Left lobe of liver (tissue), 2 donors: ENCODE results near the gene MYO1D. TPM values are rescaled to one million over a fixed set of nuclear protein-coding genes. Genes with fewer than 3 reads are reported as not detected.
"Not testable (repeated sequence)": the region's sequence is repeated elsewhere in the genome, so short reads cannot be mapped to it uniquely, and the experiment has no call there.

ENCODE experiments used
- ATAC-seq: fragments of 200-7000 bp; cut with Tn5 transposase; one replicate; pipeline ENCODE4 v1.9.1; 2020; ENCODE audit warnings: mild to moderate bottlenecking, moderate library complexity
- DNase-seq: peaks from one replicate; pipeline ENCODE4 v3.0.0-alpha.2; 2020; ENCODE audit warnings: low spot score
- total RNA-seq: library from RNA; stranded (reverse); gene quantifications from one replicate; pipeline ENCODE4 v1.2.1, GENCODE V29; 2021
- donor health status: DM: no; HTN: no; CAD: no; lungs with moderate emphysema.
- donor health status: DM: no; HTN: yes; CAD: no.

The MYO1D gene
- total RNA-seq, 1 donor from 2014 or later = 18.4 TPM

DNA sequence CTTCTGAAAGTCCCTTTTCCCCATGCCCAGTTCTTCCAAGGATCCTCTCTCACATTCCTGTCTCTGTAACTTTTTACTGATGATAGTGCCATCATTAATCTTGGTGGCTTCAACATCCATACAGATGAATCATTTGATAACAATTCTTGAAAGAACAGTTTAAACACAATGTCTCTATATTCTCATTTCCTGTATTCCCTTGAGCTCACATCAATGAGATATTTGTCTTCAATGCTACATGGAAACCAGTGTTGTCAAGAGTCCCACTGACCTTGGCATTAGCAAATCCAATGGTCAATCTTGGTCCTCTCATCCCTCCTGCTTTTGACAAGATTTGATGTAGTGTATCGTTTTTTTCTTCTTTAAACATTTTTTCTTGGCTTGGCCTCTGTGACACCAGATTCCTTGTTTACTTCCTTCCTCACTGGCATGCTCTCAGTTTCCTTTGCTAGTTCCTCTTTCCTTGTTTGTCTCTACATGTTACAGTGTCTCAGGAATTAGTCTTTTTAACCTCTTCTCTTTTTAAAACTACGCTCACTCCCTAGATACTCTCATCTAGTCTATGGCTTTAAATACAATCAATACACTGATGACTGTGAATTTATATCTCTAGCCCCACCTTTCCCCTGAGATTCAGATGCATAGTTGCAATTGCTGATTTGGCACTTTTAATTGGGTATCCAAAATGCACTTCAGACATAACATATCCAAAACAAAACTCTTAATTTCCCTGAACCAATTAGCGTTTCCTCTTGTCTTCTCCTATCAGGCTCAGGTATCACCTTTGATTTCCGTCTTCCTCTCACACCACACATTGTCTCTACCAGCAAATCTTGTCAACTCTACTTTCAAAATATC is 134.0 kb downstream of the MYO1D start:
- no peak for ATAC-seq

DNA sequence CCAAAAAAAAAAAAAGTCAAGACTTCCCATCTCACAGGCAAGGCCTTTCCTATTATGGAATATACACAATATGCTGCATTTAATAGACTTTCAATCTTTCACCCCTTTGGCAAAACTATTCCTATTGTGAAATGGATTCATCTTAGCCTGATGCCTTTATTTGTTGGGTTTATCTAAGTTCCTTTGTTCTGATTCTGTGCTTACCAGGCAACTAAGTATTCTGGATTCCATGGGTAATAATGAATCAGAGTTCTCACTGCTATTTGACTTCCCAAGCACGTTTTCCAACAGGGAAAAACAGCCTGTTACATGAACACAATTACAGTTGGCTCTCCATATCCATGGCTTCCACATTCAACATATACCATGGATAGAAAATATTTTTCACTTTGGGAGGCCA is 135.5 kb downstream of the MYO1D start:
- ATAC-seq (no peak), DNase-seq (no peak)

More for the DNA sequence above, 134.0 kb downstream of the MYO1D start:
- DNase-seq = no peak

DNA sequence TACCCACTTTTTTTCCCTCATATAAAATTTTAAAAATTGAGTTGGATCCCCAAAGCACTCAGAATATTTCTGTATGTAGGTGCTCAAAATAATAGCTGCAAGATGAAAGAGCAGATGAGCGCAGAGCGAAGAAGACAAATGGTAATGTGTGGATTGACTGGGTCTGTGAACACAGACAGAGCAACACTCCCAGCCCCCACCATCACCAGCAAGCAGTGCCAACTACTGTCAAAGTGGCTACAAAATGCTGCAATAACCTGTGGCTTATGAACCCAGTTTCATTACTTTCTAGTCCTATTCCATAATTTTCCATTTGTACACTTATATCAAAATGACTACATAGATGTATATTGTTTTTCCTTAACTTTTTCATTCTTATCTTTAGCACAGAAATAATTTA is 137.2 kb downstream of the MYO1D start:
- DNase-seq (no peak), ATAC-seq (peak; percentile 26)

DNA sequence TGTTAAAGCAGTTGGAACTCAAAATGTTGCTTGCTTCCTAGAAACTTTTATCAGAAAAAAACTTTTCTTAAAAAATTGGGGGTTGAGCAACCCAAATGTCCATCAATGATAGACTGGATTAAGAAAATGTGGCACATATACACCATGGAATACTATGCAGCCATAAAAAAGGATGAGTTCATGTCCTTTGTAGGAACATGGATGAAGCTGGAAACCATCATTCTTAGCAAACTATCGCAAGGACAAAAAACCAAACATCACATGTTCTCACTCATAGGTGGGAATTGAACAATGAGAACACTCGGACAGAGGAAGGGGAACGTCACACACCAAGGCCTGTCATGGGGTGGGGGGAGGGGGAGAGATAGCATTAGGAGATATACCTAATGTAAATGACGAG is 137.8 kb downstream of the MYO1D start:
- ATAC-seq, DNase-seq: not testable (repeated sequence)

DNA sequence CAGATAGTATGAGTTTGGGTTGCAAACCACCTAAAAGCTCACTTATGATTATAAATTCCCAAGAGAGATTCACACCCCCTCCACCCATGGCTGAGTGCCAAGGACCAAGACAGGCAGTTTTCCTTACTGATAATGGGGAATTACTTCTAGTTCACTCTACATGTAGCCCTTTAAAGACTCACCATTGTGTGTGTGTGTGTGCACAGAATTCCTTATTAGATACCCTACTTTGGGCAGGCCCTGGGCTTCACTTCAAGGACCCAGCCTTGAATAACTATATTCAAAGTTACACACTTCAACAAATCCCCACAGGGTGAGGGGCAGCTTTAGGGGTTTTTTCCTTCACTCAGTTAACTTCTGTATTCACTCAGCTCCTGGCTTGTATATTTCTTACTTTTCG is 143.5 kb downstream of the MYO1D start:
- ATAC-seq (no peak), DNase-seq (no peak)

DNA sequence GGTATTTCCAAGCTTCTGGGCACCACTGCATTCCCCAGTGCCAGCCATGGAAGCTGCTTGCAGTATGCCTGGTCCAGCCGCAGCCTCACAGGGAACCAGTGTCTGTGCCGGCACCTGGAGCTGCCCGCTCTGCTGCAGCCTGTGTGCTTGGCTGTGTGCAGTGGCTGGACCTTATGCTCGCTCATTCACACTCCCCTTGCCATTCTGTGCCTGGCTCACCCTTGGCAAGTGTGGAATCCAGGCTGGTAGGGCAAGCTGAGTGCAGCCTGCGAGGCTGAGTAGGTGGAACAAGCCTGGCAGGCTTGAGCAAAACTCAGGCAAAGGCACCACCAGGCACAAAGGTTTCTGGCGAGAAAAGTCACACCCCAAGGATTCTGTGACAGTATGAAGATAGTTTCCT is 144.0 kb downstream of the MYO1D start:
- no peak for DNase-seq
- ATAC-seq = no peak

DNA sequence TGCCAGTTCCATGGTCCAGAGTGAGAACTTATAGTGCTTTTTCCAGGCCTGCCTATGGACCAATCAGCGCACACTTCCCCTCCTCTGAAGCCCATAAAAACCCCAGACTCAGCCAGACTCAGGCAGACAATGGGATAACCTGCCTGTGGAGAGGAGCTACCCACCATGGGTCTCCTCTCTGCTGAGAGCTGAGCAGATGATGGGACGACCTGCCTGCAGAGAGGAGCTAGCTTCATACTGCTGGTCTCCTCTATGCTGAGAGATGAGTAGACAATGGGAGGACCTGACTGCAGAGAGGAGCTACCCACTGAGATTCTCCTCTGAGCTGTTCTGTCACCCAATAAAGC is 144.7 kb downstream of the MYO1D start:
- DNase-seq (no peak), ATAC-seq (no peak)

DNA sequence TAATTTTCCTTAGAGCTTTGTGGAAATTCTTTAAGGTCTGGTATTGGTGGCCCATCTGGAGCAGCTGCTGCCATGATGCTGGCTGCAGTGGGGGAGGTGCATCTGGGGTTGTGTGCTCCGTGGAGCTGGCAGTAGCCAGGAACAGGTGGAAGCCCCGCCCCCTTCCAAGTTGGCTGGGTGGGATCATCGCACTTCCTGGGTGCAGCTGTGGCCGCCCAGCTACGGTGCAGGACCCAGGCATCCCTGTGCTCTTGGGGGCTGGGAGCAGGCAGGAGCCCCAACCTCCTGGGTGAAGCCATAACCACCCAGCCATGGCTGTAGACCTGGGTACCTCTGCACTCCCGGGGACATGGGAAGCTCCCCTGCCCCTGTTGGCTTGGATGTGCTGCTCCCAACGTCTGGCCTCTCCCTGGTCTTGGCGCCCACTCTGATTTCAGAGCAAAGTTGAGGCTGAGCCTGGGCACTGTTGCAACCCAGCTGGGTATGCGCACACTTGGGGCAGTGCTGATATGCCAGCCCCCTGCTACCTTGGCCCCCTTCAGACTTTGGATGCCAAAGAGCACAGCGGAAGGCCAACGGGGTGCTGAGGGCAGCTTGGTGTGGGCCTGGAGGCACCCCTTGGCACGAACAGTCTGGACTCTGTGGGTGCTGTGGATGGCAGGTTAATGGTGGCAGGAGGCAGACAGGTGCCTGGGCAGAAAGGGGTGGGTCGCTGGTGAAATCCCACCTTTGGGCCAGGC is 145.2 kb downstream of the MYO1D start:
- ATAC-seq = no peak
- no peak for DNase-seq

DNA sequence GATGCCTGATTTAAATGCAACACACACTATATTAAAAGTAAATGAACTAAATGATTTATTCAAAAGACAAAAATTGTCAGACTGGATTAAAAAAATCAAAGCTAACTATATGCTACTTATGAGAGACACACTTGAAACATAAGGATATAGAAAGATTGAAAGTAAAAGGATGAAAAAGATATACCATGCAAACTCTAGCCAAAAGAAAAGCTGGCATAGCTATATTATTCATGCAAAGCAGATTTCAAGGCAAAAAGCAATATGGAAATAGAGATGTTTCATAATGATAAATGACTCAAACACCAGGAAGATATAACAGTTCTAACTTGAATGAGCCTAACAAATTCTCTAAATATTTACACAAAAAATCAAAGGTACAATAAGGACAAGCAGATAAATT is 149.2 kb downstream of the MYO1D start:
- ATAC-seq (no peak), DNase-seq (no peak)

DNA sequence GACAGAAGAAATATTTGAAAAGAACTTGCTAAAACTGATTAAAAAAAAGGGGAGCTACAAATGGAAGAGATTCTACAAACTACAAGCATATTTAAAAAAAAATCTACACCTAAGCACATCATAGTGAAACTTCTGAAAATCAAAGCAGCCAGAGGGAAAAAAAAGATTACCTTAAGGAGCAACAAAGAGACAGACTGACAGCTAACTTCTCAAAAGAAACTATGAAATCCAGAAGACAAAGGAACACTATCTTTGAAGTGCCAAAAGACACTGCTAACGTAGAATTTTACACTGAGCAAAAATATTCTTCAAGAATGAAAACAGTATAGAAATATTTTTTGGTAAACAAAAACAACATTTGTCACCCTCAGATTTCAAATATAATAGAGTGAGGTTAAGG is 151.2 kb downstream of the MYO1D start:
- DNase-seq (no peak), ATAC-seq (no peak)

DNA sequence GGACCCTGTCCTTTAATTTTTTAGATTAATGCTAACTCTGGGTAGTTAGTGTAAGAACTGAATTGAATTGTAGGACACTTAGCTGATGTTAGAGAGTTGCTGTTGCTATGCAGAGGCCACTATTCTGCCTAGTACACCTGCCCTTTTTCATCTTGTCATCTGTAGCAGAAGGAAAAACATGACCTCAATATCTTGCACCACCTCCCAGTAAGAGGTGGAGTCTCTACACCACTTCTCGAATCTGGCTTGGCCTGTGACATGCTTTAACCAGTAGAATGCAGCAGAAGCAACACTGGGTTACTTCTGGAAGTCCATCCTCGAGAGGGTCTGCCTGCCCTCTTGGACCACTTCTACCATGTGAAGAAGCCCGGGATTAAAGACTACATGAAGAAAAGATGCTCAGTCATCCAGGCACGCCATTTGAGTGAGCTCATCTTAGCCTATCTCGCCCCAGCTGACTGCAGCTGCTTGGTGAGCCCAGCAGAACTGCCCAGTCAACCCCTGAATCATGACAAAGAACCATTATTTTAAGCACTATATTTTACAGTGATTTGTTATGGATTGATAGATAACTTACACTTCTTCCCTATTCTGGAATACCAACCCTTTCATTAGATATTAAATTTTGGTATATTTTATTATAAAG is 153.5 kb downstream of the MYO1D start:
- ATAC-seq = no peak
- DNase-seq = no peak

DNA sequence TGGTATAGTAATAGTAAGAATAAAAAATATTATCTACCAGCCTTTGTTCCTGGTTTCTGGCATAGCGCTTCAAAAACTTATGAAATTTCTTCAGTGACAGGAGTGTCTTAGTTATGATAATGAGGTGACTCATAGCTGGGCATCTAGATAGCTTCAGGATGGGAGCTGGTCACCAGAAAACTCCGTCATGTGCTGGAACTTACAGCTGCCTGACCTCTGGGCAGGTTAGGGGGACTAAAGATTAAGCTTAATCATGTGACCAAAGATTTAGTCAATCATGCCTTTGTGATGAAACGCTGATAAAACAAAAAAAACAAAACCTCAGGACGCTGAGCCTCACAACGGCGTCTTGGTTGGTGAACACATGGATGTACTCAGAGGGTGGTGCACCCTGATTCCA is 154.2 kb downstream of the MYO1D start:
- no peak for DNase-seq
- ATAC-seq = no peak

DNA sequence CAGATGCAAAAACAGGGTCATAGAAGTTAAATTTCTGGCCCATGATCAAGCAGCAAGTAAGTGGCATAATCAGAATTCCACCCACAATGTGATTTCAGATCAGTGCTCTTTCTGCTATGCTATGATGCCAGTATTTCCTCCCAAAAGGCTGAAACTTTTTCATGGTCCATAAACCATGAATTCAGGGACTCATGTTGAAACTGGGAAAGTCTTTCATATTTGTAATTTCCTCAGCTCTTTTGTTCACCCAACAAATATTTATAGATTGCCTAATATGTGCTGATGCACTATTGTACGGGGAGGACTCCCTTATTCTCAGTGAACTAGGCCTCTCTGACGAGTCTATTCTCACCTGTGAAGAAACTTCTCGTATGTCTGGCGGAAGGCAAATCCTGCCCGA is 156.3 kb downstream of the MYO1D start:
- ATAC-seq = no peak
- DNase-seq = no peak

DNA sequence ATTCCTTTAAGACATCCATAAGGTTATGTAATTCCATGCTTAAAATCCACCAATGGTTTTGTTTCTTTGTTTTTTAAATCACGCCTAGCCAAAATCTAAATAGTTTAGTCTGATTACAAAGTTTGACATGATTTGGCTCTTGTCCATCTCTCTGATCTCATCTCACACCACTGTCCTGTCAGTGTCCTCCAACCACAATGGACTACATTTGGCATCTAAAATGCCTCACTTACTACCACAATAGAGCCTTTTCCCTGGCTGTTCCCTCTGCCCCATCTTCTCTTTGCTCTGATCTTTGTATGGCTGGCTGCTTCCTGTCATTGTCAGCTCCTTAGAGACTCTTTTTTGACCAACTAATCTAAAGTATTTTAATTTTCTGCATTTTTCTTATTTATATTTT is 157.2 kb downstream of the MYO1D start:
- no peak for ATAC-seq

DNA sequence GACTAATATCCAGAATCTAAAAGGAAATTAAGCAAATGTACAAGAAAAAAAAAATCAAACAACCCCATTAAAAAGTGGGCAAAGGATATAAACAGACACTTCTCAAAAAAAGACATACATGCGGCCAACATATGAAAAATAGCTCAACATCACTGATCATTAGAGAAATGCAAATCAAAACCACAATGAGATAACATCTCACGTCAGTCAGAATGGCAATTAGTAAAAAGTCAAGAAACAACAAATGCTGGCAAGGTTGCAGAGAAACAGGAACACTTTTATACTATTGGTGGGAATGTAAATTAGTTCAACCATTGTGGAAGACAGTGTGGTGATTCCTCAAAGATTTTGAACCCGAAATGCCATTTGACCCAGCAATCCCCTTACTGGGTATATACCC is 162.0 kb downstream of the MYO1D start:
- not testable (repeated sequence) for DNase-seq, ATAC-seq

More for the DNA sequence above, 157.2 kb downstream of the MYO1D start:
- DNase-seq = no peak

DNA sequence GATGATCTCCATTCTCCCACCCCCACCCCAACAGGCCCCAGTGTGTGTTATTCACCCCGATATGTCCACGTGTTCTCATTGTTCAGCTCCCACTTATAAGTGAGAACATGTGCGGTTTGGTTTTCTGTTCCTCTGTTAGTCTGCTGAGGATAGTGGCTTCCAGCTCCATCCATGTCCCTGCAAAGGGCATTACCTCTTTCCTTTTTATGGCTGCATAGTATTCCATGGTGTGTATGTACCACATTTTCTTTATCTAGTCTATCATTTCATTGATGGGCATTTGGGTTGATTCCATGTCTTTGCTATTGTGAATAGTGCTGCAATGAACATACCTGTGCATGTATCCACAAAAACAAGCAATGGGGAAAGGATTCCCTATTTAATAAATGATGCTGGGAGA is 162.7 kb downstream of the MYO1D start:
- ATAC-seq, DNase-seq: not testable (repeated sequence)

DNA sequence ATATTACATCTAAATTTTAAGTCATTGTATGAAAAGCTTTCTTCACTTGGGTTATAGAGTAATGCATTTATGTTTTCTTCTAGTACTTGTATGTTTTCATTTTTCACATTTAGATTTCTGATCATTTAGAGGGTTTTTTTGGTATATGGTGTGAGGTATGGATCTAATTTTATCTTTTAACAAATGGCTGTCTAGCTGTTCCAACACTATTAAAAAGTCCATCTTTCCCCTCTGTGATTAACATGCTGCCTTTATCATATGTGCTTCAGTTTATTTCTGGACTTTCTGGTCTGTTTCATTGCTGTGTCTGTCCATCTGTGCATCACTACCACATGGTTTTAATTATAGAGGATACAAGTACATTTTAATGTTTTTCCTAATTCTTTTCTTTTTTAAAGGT is 163.8 kb downstream of the MYO1D start:
- DNase-seq (no peak), ATAC-seq (no peak)

DNA sequence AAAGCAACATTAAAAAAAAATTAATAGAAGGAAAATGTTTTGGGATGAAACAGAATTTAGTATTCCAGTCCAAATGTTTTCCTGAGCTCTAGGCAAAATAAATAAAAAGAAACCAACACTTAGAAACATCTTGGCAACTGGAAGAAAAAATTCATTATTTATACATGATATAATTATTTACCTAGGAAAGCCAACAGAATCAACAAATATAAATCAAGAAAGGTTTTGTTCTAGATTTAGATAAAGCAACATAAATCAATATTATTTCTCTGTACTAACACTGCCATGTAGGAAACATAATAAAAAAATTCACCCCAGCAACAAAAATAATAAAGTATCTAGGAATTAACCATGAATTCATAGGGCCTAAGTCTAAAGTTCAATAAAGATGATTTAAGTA is 167.4 kb downstream of the MYO1D start:
- DNase-seq (no peak), ATAC-seq (no peak)

DNA sequence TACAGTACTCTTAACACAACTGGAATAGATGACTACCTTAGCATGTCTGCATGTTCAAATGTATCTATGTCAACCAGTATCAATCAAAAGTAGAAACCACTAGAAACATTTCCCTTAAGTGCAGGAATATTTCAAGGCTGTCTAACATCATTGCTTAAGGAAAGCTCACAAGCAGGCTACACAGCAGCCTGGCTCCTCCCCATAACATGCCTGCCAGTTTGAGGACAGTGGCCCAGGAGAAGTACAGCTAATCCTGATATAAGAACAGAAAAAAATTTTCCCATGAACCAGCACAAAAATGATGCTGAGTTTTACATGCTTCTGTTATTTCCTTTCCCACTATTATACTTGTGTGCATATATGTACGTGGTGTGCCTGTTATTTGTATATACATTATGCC is 175.1 kb downstream of the MYO1D start:
- no peak for DNase-seq
- no peak for ATAC-seq

DNA sequence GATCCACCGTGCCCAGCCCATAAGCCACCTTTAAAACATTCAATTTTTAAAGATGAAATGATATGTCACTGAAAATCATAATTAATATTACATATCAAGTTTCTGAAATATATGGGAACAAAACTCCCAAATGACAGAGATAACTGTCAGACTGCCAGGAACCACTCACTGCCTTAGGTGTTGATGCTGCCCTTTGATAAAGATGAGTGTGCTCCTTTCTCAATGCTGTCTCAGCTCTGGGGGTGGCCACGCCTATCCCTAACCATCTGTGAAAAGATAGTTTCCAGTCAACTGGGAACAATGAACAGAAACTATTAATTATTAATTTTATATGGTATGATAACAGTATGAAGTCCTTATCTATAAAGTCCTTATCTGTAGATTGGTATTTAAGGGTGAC is 177.7 kb downstream of the MYO1D start:
- DNase-seq (no peak), ATAC-seq (no peak)

DNA sequence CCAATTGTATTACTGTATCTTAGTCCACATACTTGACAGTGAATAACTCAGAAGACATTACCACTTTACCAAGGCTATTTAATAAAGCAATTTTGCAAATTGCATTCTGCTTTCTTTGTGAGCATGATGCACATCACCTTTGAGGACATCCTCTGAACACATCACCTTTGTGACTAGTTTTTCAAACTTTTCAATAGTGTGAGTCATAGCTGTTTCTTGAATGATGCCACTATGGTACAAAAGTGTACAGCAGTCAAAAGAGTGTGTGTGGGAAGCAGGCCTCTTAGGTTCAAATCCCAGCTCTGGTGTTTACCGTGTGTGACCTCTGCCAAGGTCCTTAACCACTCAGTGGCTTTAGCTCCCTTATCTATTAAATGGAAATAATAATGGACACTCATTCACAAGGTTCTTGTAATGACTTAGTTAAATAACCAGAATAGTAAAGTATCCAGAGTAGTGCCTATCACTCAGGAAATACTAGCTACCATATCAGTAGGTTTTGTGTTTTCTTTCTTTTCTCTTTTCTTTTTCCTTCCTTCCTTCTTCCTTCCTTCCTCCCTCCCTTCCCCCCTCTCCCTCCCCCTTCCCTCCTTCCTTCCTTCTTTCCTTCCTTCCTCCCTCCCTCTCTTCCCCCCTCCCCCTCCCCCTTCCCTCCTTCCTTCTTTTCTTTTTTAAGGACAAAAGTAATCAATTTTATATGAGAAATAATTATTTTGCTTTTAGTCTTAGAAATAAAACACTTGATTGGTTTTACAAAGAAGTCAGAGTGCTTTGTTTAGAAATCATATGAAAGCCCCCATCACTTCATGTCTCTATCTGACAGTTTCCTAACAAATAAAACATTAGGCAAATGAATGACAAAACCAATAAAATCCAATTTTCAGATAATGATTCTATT is 178.9 kb downstream of the MYO1D start:
- ATAC-seq = no peak
- no peak for DNase-seq
